ENCODE data around the gene IQSEC1.
A peak's percentile ranks its signal among the peaks of the same experiment; 100 is the strongest.

IQSEC1 gene

DNA sequence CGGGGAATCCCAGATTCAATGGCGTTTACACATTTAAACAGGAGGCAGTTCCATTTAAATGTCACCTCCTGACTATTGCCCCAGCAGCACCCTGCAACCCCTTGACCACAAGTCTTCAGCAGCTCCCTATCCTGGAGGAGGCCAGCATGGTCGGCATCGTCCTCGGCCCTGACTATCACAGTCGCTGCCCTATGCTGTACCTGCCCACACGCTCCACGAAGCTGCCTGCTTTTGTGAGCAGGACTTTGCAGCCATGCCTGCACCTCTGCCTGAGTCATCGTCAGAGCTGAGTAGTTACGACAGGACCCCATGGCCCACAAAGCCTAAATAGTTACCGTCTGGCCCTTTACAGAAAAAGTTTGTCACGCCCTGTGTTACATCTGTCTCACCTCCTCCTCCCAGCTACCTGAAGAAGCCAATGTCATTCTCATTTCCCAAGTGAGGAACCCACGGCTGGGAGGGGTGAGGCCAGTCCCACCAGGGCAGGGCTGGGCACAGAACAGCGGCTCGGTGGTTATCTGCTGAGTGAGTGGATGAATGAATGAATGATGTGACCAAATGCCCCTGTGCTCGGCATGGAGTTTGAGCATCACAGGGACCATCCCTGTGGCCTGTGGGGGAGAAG, 47.8 kb upstream of the IQSEC1 start:
- no peak overlapping the region for H2AFZ ChIP-seq (ENCODE audit: low read length)

DNA sequence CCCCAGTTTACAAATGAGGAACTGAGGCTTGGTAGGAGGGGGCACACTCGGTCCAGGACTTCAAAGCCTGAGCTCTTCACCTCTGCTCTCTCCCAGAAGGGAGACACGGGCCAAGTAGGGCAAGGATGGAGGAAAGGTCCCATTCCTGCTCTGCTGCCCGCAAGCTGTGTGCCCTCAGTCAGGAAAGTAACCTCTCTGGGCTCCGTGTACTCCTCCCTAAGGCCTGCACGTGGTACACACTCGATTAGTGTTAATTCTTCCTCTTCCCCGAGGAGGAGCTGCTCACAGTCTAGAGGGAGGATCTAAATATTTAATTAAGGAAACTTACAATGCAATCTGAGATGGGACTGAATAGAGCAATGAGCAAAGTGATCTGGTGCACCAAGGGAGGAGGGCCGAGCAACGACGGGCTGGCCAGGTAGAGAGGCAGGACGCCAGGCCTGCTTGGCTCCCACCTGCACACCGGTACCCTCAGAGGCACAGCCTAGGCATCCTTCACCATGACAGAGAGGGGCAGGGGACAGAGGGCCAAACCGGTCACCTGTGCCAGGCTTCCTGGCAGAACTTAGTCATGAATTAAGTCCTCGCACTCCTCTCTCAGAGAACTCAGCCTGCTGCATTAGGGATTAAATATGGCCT, 47.2 kb upstream of the IQSEC1 start:
- peaks cover 0 to 2% of the 10 kb centered on the region in 2 donors for H3K4me1 ChIP-seq (ENCODE audit: control insufficient read depth in 2 of 2, insufficient read depth in 1 of 2, low read depth in 1 of 2, low read length in 2 of 2)
- no peak overlapping the region for H3K27ac ChIP-seq (replicated peaks; ENCODE audit: low read length)
- peaks cover 1% of the 10 kb centered on the region for H3K79me1 ChIP-seq (ENCODE audit: low read depth, low read length)
- no peaks in the 10 kb centered on the region for H3K9me3 ChIP-seq (replicated peaks in 1 of 2; ENCODE audit: control insufficient read depth in 2 of 2, insufficient read depth in 1 of 2, low read depth in 1 of 2, low read length in 2 of 2)
- no peak overlapping the region for H4K91ac ChIP-seq (ENCODE audit: low read depth, low read length, poor library complexity)
- H3K14ac ChIP-seq (ENCODE audit: low read length), result peak overlapping the region; percentile 21
- H3K23ac ChIP-seq (ENCODE audit: low read depth, low read length, poor library complexity), result peak overlapping the region; percentile 35
- H2BK5ac ChIP-seq (ENCODE audit: low read length), result no peak overlapping the region
- no peak overlapping the region for H3K4me3 ChIP-seq (ENCODE audit: low read length in 2 of 2)
- no peak overlapping the region for H3K4me2 ChIP-seq (ENCODE audit: insufficient read depth, low read length, poor library complexity, severe bottlenecking)
- H3K18ac ChIP-seq (ENCODE audit: low read length), result peak overlapping the region; percentile 55
- no CpG with 5 or more reads among the region's 14 CpGs for WGBS, 2 donors (ENCODE audit: extremely low coverage in 2 of 2, insufficient read length in 2 of 2, insufficient replicate concordance in 1 of 2)
- H2AK5ac ChIP-seq (ENCODE audit: low read depth, low read length), result no peak overlapping the region
- H3K9ac ChIP-seq (ENCODE audit: low read depth, low read length, poor library complexity), result no peak overlapping the region
- H3K4ac ChIP-seq (ENCODE audit: low read length), result no peak overlapping the region
- no peak overlapping the region for H4K8ac ChIP-seq (ENCODE audit: low read depth, low read length)
- H3K36me3 ChIP-seq (replicated peaks in 1 of 2; ENCODE audit: control insufficient read depth in 2 of 2, insufficient read depth in 2 of 2, low read length in 2 of 2), result no peaks in the 10 kb centered on the region
- H2AFZ ChIP-seq (ENCODE audit: low read length), result no peak overlapping the region
- peaks cover 0 to 12% (median 0%) of the 10 kb centered on the region in 3 experiments for H3K27me3 ChIP-seq (ENCODE audit: control insufficient read depth in 3 of 3, insufficient read depth in 3 of 3, low read depth in 1 of 3, low read length in 3 of 3)
- DNase-seq (ENCODE audit: low spot score), result no peak
- no peak overlapping the region for H2BK120ac ChIP-seq (ENCODE audit: low read depth, low read length)
- H2BK15ac ChIP-seq (ENCODE audit: low read length), result no peak overlapping the region
- no peak overlapping the region for H2BK12ac ChIP-seq (ENCODE audit: low read length)

More for the DNA sequence above, 47.8 kb upstream of the IQSEC1 start:
- Histone ChIP-seq H3K9me3 (replicated peaks in 1 of 2; ENCODE audit: control insufficient read depth in 2 of 2, insufficient read depth in 1 of 2, low read depth in 1 of 2, low read length in 2 of 2) (no peaks in the 10 kb centered on the region), H2BK5ac (ENCODE audit: low read length) (no peak overlapping the region), H3K79me1 (ENCODE audit: low read depth, low read length) (peaks cover 1% of the 10 kb centered on the region), H3K9ac (ENCODE audit: low read depth, low read length, poor library complexity) (no peak overlapping the region), H3K23ac (ENCODE audit: low read depth, low read length, poor library complexity) (peak overlapping the region; percentile 35), H3K18ac (ENCODE audit: low read length) (no peak overlapping the region), H3K4me3 (ENCODE audit: low read length in 2 of 2) (no peak overlapping the region), H4K8ac (ENCODE audit: low read depth, low read length) (no peak overlapping the region), H3K4me1 (ENCODE audit: control insufficient read depth in 2 of 2, insufficient read depth in 1 of 2, low read depth in 1 of 2, low read length in 2 of 2) (peaks cover 0 to 2% of the 10 kb centered on the region in 2 donors), H4K91ac (ENCODE audit: low read depth, low read length, poor library complexity) (no peak overlapping the region), H3K27ac (replicated peaks; ENCODE audit: low read length) (no peak overlapping the region), H2BK120ac (ENCODE audit: low read depth, low read length) (no peak overlapping the region), H3K14ac (ENCODE audit: low read length) (no peak overlapping the region), H2BK15ac (ENCODE audit: low read length) (no peak overlapping the region), H3K4me2 (ENCODE audit: insufficient read depth, low read length, poor library complexity, severe bottlenecking) (no peak overlapping the region), H2BK12ac (ENCODE audit: low read length) (no peak overlapping the region), H2AK5ac (ENCODE audit: low read depth, low read length) (no peak overlapping the region), H3K27me3 (ENCODE audit: control insufficient read depth in 3 of 3, insufficient read depth in 3 of 3, low read depth in 1 of 3, low read length in 3 of 3) (peaks cover 0 to 12% (median 0%) of the 10 kb centered on the region in 3 experiments), H3K4ac (ENCODE audit: low read length) (no peak overlapping the region), H3K36me3 (replicated peaks in 1 of 2; ENCODE audit: control insufficient read depth in 2 of 2, insufficient read depth in 2 of 2, low read length in 2 of 2) (no peaks in the 10 kb centered on the region)
- no peak for DNase-seq (ENCODE audit: low spot score)
- WGBS, 2 donors (ENCODE audit: extremely low coverage in 2 of 2, insufficient read length in 2 of 2, insufficient replicate concordance in 1 of 2), result no CpG with 5 or more reads among the region's 16 CpGs

DNA sequence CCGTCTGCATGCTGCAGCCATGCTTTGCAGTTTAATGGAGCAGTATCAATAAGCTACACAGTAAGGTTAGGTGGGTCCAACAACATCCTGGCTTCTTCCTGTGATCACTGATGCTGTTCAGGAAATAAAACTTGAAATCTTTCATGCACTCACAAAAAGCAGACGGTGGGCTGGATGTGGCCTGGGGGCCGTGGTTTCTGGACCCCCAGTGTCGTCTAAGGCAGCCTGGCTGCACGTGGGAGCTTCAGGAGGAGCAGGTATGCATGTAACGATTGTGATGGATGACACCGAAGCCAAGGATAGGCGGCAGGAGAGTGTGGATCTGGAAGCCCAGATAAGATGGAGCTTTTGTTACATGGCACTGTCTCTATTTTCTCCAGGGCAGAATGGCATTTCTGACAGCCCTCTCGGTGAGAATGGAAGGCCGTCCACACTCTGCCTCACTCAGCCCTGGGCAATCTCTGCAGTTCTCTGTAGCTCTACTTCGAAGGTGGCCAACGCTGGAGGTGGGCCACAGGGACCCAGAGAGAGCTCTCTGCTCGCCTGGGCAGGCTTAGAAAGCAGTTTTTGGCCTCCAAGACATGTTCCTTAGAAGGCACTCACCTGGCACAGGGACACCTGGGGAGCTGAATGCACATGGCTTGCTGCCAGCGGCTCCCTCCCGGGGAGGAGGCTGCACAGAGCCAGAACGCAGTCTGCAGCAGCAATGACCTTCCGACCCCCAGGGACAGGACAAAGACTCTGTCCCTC, 46.4 kb upstream of the IQSEC1 start:
- H3K9me3 ChIP-seq (replicated peaks in 1 of 2; ENCODE audit: control insufficient read depth in 2 of 2, insufficient read depth in 1 of 2, low read depth in 1 of 2, low read length in 2 of 2), result no peaks in the 10 kb centered on the region
- H2BK12ac ChIP-seq (ENCODE audit: low read length), result no peak overlapping the region
- H2AK5ac ChIP-seq (ENCODE audit: low read depth, low read length), result no peak overlapping the region
- no peak overlapping the region for H3K4ac ChIP-seq (ENCODE audit: low read length)
- no peak overlapping the region for H4K8ac ChIP-seq (ENCODE audit: low read depth, low read length)
- peak overlapping the region; percentile 55 for H3K18ac ChIP-seq (ENCODE audit: low read length)
- H3K23ac ChIP-seq (ENCODE audit: low read depth, low read length, poor library complexity), result no peak overlapping the region
- no peak overlapping the region for H2BK5ac ChIP-seq (ENCODE audit: low read length)
- H3K14ac ChIP-seq (ENCODE audit: low read length), result peak overlapping the region; percentile 21
- no peak overlapping the region for H2AFZ ChIP-seq (ENCODE audit: low read length)
- H3K4me3 ChIP-seq (ENCODE audit: low read length in 2 of 2), result no peak overlapping the region
- H3K27ac ChIP-seq (replicated peaks; ENCODE audit: low read length), result no peak overlapping the region
- no peaks in the 10 kb centered on the region for H3K36me3 ChIP-seq (replicated peaks in 1 of 2; ENCODE audit: control insufficient read depth in 2 of 2, insufficient read depth in 2 of 2, low read length in 2 of 2)
- no peak overlapping the region for H2BK15ac ChIP-seq (ENCODE audit: low read length)
- DNase-seq (ENCODE audit: low spot score), result no peak
- H3K4me2 ChIP-seq (ENCODE audit: insufficient read depth, low read length, poor library complexity, severe bottlenecking), result no peak overlapping the region
- peaks cover 0 to 2% of the 10 kb centered on the region in 2 donors for H3K4me1 ChIP-seq (ENCODE audit: control insufficient read depth in 2 of 2, insufficient read depth in 1 of 2, low read depth in 1 of 2, low read length in 2 of 2)
- H4K91ac ChIP-seq (ENCODE audit: low read depth, low read length, poor library complexity), result no peak overlapping the region
- H3K9ac ChIP-seq (ENCODE audit: low read depth, low read length, poor library complexity), result no peak overlapping the region
- WGBS, 2 donors (ENCODE audit: extremely low coverage in 2 of 2, insufficient read length in 2 of 2, insufficient replicate concordance in 1 of 2), result no CpG with 5 or more reads among the region's 17 CpGs
- H3K27me3 ChIP-seq (ENCODE audit: control insufficient read depth in 3 of 3, insufficient read depth in 3 of 3, low read depth in 1 of 3, low read length in 3 of 3), result peaks cover 0 to 12% (median 0%) of the 10 kb centered on the region in 3 experiments
- H3K79me1 ChIP-seq (ENCODE audit: low read depth, low read length), result peaks cover 1% of the 10 kb centered on the region
- no peak overlapping the region for H2BK120ac ChIP-seq (ENCODE audit: low read depth, low read length)

DNA sequence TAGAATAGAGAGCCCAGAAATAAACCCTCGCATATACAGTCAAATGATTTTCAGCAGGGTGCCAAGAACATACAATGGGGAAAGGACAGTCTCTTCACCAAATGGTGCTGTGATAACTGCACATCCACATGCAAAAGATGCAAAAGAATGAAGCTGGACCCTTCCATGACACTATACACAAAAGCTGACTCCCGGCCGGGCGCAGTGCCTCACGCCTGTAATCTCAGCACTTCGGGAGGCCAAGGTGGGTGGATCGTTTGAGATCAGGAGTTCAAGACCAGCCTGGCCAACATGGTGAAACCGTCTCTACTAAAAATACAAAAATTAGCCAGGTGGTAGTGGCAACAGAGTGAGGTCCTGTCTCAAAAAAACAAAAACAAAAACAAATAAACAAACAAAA, 43.2 kb upstream of the IQSEC1 start:
- H3K14ac ChIP-seq (ENCODE audit: low read length), result no peak overlapping the region
- H3K4ac ChIP-seq (ENCODE audit: low read length), result no peak overlapping the region
- no peak overlapping the region for H2BK12ac ChIP-seq (ENCODE audit: low read length)
- H3K4me2 ChIP-seq (ENCODE audit: insufficient read depth, low read length, poor library complexity, severe bottlenecking), result no peak overlapping the region
- H3K79me1 ChIP-seq (ENCODE audit: low read depth, low read length), result peaks cover 2% of the 10 kb centered on the region
- no peak overlapping the region for H4K91ac ChIP-seq (ENCODE audit: low read depth, low read length, poor library complexity)
- H3K4me1 ChIP-seq (ENCODE audit: control insufficient read depth in 2 of 2, insufficient read depth in 1 of 2, low read depth in 1 of 2, low read length in 2 of 2), result peaks cover 0 to 2% of the 10 kb centered on the region in 2 donors
- no peak overlapping the region for H2AK5ac ChIP-seq (ENCODE audit: low read depth, low read length)
- DNase-seq (ENCODE audit: low spot score), result no peak
- no peaks in the 10 kb centered on the region for H3K9me3 ChIP-seq (replicated peaks in 1 of 2; ENCODE audit: control insufficient read depth in 2 of 2, insufficient read depth in 1 of 2, low read depth in 1 of 2, low read length in 2 of 2)
- no peak overlapping the region for H3K9ac ChIP-seq (ENCODE audit: low read depth, low read length, poor library complexity)
- H3K27ac ChIP-seq (replicated peaks; ENCODE audit: low read length), result no peak overlapping the region
- H4K8ac ChIP-seq (ENCODE audit: low read depth, low read length), result no peak overlapping the region
- no peak overlapping the region for H2AFZ ChIP-seq (ENCODE audit: low read length)
- no peak overlapping the region for H3K23ac ChIP-seq (ENCODE audit: low read depth, low read length, poor library complexity)
- no peak overlapping the region for H2BK15ac ChIP-seq (ENCODE audit: low read length)
- no peak overlapping the region for H3K18ac ChIP-seq (ENCODE audit: low read length)
- peaks cover 0 to 15% (median 0%) of the 10 kb centered on the region in 3 experiments for H3K27me3 ChIP-seq (ENCODE audit: control insufficient read depth in 3 of 3, insufficient read depth in 3 of 3, low read depth in 1 of 3, low read length in 3 of 3)
- H2BK5ac ChIP-seq (ENCODE audit: low read length), result no peak overlapping the region
- H3K36me3 ChIP-seq (replicated peaks in 1 of 2; ENCODE audit: control insufficient read depth in 2 of 2, insufficient read depth in 2 of 2, low read length in 2 of 2), result no peaks in the 10 kb centered on the region
- no CpG with 5 or more reads among the region's 8 CpGs for WGBS, 2 donors (ENCODE audit: extremely low coverage in 2 of 2, insufficient read length in 2 of 2, insufficient replicate concordance in 1 of 2)
- no peak overlapping the region for H3K4me3 ChIP-seq (ENCODE audit: low read length in 2 of 2)
- no peak overlapping the region for H2BK120ac ChIP-seq (ENCODE audit: low read depth, low read length)
